CD4-positive, alpha-beta T cell treated with Interleukin-15 for 4 hours (primary cell): Measurements from ENCODE around the gene CACNG5.

Experiments used
- DNase-seq: peaks from one replicate; pipeline ENCODE4 v3.0.0-alpha.2; 2020; ENCODE audit warnings: low spot score

CACNG5 gene

DNA sequence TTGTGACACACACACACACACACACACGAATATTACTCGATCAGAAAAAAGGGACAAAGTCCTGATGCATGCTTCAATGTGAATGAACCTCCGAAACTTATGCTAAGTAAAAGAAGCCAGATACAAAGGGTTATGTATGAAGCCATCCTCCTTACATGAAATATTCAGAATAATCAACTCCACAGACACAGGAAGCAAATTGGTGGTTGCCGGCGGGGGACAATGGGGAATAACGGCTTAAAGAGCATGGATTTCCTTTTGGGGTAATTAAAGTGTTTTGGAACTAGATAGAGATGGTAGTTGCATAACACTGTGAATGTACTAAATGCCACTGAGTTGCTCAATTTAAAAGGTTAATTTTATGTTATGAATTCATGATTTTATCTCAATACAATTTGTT is 8.1 kb upstream of the CACNG5 start:
- DNase-seq: no peak

DNA sequence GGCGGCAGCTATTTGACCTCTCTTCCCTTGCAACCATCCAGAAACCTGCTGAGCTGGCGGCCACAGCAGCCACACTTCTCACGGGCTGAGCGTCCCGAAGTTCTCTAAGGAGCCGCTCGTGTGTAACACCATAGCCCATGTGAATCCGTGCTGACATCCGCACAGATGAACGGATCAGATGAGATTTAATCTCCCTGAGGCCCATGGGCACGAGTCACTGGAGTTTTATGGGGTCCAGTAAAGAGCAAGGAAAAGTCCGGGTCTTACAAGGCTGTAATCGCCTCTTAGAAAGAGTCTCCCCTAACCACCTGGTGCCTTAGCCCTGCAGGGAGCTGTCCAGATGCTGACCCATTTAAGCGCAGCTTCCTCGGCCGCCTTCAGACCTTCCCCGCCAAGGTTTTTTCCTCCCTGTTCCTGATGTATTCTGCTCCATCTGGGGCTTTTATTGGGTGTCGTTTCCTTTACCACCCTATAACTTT is 5.5 kb upstream of the CACNG5 start:
- no peak for DNase-seq

DNA sequence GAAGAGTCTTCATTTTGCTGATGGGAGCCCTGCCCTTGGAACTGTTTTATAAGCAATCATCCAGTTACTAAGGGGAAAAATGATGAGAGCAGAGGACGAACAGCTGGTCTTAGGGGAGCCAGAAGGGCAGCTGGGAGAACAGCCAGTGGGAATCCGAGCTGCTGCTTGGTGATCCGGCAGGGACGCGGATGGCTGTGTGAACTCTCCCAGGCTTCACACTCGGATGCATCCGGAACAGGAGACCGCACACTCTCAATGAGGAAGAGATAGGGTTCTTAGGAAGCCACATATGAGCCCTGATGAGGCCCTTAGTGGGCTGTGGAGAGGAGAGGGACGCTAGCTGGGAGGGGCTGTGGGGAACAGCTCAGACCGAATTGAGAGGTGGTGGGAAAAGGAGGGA is 5.0 kb upstream of the CACNG5 start:
- DNase-seq: no peak

DNA sequence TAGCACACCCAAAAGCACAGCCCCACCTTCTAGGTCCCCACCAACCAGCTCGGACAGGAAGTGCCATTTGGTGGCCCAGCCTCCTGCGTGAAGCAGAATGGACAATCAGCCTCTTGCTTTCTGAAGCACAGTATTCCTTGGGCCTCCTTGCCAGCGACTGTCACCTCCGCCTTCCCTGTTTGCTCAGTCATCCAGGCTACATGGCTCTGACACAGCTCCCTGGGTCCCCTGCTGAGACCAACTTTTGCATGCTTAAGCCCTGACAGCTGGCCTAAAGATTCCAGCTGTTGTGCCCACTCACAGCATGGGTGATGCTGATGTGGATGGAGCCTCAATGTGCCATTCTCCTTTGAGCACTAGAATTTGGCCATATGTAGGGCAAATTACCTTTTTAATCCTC is 4.5 kb upstream of the CACNG5 start:
- DNase-seq: no peak

DNA sequence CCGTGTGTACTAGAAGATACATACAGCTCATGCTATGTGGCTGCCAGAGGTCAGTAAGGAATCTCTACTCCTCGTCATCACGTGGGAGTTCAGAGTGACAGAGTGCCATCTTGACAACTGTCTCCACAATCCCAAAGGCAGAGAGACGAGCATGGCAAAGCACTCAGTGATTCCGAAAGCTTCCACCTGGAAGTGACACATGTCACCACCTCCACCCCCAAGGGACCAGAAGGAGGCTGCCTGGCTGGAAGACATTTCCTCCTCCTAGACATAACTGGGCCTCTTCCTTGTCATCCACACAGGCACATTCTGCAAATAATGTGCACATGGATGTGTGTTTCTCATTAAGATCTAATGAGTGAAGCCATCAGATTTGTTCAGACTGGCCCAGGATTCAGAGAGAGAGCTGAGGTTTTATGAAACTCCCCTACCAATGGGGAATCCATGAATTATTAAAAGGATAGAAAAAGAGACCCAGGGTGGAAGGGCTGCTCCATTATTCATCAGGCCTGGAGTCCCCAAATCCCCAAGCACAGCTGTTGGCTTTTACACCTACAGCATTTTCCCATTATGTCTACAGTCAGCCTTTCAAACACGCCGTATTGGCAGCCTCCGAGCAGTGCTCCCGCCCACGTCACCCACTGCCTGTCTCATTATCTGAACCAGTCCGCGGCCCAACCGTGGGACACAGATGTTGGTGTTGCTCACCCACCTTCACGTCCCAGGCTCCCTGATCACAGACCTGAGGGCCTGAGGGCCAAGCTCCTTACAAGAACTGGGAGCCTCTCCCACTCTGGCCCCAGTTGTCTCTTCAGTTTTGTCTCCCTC is 3.3 kb upstream of the CACNG5 start:
- DNase-seq: no peak

DNA sequence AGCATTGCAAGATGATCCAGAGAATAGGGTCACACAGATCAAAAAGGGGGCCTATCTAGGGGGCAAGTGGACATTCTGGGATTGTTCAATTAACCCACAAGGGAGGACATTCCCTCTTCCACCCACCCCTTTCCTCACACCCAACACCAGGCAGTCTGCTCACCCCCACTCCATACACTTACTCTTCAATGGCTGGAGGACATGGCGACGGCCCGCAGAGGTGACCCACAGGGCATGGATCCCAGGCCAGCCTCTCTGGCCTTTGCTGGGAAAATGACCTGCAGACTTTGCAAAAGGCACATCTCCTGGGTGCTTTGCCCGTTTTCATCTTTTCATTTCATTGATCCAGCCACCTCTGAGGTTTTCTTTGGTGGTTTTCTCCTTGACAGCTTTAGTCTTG is 1.7 kb upstream of the CACNG5 start:
- no peak for DNase-seq

DNA sequence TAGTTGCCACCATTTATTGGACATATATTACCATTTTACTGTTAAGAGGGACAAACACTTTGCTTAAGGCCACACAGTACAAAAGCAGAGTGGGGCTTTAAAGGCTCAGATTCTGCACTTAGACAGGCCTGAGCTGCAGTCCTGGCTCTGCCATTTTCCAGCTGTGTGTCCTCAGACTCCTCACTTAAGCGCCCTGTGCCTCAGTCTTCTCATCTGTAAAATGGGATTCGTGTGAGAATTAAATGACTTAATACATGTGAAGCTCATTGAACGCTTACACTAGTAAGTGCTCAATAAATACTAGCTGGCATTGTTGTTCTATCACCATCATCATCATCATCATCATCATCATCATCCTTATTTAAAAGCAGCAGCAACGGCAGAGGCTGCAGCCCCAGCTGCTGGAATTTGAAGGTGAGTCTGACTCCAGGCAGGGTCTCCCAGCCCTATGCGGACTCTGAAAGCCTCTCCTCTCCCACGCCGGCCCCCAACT is 445 bp upstream of the CACNG5 start:
- no peak for DNase-seq

DNA sequence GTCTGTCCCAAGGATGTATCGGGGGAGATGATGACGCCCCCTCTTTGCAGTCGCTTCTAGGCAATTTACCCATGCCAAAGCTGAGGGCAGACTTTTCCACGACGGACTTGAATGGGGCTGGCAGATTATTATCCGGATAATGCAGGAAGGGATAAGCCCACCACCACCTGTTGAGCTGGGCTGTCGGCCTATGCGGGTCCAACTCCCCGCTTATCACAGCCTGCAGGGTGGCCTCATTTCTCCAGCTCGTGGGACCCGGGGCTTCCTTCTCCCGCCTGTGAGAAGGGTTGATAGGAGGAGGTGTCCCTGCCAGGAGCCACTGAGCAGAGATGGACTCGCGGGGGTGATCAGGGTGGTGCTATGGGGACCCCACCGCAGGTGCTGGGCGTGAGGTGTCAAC is 559 bp downstream of the CACNG5 start:
- DNase-seq: no peak

DNA sequence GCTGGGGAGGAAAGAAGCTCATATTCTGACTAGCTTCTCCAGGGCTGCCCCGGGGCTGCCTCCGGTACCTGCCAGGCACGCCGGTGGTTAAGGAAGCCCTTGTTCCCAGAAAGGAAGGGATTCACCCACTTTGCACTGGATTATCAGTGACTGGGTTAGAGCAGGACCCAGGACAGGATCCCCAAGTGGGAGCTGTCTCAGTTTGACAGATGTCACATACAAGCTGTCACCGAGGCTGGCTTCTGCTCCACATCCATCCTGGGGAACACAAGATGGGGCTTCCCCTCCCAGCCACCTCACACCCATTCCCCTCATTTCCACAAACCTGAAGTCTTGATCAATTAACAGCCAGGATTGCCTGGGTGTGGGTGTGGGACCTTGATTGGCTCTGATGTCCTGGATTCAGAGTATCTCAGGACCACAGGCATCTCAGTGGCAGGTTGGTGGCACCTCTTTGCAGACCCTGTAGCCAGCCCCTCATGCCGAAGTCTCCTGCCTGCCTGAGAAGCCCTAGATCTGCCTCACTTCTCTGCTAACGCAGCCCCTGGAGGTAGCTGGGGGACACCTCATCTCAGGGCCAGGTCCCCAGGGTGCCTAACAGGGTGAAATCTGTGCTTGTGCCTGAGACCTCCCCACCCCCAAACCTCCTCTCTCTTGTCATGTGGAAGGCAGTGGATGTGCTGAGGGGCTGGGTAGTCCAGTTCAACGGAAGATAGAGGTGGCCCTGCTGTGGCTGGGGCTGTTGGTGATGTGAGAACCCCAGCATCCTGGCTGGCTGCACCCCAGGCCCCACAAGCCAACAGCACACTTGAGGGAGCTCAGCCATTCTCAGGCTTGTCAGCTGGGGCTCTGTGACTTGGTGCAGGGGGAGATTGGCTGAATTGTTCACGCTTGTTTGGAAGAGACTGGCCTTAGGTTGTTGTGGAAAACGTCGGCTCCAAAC is 1.4 kb downstream of the CACNG5 start:
- no peak for DNase-seq

DNA sequence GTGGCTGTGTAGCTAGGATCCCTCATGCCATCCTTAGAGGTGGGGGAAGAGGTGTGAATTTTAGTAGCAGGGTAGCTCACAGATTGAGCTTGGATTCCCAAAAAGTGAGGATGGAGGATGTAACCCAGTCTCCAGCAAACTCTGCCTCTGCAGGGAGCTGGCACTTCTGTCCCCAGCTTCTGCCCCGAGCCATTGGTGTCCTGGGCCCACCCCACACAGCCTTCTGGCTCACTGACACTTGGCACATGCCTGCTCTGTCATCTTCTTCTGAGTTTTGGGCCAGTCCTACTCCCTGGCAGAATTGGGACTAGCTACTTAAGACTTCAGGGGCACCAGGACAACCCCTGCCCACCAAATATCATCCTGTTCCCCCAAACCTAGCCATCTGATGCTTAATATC is 2.3 kb downstream of the CACNG5 start:
- DNase-seq: no peak

DNA sequence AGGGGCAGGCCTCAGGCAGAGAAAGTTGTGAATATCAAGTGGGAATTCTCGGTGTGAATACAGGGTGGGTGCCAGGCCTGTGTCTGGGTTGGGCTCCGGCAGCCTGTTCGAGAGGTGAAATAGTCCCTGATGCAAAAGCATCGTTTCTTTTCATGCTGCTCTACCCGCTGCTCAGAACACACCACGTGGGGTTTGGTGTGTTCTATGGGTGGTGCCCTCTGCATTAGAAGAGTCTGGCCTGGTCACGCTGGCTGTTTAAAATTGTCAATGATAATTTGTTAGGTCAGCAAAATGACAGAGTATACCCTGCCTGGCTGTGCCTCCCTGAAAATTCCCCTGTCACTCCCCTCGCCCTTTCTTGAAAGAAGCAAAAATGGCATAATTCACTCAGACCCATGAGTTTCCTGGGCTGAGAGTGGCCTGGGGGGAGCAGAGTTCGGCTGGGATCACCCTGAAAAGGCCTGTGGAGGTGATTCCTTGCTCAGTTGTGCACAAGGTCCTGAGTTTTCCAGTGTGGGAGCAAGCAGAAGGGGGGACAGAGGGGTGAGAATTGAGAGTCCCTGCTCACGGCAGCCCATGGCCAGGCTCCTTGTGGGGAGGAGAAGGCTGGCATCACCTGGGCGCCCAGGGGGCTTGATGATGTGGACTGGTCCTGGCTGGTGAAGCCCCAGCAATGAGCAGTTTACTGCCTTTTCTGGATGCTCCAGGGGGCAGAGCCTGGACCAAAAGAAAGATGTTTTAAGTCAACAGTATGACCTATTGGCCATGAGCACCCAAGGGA is 3.2 kb downstream of the CACNG5 start:
- no peak for DNase-seq

DNA sequence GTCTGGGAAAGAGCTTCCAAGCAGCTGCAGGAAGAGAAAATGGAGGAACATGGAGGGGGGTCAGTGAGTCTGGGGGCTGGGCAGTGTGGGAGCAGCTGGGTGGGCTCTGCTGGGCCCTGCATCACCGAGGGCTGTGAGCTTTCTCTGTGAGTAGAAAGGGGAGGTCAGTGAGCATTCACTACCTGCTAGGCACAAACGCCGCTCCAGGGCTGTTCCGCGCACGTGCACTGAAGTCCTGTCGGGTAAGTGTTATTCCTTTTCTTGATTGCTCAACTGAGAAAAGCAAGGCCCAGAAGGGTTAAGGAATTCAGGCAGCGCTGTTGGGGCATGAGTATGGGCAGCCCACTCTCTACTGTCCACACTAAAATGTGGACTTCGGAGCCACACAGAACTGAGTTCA is 4.7 kb downstream of the CACNG5 start:
- no peak for DNase-seq

DNA sequence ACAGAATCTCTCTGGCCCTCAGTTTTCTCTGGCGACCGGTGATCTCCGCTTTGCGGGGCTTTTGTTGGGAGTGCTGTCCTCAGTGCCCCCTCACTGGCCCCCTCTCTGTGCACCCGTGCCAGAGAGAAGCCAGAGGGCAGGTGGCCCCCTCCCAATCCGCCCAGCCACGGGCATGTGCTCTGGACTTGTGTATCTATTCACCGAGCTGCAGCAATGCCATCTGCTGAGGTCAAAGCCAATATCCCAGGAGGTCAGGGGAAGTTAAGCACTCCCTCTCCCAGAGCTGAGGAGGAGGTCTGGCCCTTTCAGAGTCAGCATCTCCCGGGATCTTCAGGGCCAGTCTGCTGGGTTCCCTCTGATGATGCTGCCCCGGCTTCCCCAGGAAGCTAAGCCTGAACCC is 5.1 kb downstream of the CACNG5 start:
- no peak for DNase-seq

DNA sequence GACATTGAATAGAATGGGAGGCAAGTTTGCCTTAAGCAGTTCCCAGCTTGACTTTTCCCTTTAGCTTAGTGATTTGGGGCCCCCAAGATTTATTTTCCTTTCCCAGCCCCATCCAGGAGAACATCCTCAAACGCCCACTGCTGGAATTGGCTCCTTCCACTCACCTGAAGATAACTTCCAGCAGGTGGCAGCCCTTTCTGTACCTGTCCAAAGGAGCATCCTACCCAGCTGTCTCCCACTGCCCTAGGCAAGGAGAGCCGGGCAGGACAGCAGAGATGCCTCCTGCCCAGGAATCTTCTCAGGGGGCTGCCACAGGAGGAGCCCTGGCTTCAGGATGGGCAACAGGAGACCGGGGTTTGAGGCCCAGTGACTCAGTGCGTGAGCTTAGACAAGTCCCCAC is 6.4 kb downstream of the CACNG5 start:
- DNase-seq: no peak

DNA sequence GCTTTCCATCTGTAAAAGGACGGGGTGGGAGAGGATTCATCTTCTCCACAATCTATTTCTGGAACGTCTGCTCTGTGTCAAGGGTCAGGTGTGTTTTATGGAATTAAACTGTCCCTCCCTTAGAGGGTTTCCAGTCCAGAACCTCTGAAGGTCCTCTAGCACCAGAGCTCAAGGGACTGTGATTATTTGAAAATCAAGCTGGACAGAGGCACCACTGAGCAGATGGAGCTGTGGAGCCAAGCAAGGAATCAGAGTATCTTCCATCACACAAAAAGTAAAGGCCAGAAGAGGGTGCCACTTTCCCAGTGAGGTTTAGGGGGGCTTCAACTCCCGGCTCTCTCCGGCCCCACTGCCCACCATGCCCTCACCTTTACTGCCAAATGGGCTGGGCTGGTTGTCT is 6.8 kb downstream of the CACNG5 start:
- no peak for DNase-seq

DNA sequence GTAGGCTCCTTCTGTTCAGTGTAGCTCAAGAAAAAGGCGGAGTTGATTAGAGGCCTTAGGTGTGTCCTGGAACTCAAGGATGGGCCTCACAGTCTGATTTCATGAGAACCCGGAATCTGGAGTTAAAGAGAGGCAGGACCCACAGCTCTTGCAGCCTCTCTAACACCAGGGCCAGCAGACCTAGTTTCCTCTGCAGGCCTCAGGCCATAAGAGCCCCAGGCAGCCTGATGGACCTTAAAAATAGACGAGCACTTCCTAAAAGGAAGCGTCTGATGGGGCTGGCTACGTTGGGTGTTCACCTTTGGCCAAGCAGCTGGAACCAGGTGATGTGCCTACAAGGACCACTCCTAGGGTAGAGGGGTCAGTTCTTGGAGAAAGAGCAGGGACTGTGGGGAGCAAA is 7.6 kb downstream of the CACNG5 start:
- DNase-seq: no peak

DNA sequence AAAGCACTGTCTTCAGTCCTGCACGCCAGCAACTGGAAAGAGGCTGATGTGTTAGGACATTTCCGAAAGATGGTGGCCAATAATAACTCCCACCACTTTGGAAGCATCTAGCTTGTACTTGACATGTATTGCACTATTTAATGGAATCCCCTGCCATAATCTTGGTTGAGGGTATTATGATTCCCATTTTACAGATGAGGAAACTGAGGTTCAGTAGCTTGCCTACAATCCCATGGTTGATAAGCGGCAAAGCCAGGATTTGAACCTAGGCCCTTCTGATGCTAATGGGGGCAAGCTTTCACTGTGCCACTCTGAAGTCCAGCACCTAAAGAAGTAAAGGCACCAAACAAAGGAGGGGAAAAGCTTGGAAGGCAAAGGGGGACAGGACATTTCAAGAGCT is 8.0 kb downstream of the CACNG5 start:
- no peak for DNase-seq

DNA sequence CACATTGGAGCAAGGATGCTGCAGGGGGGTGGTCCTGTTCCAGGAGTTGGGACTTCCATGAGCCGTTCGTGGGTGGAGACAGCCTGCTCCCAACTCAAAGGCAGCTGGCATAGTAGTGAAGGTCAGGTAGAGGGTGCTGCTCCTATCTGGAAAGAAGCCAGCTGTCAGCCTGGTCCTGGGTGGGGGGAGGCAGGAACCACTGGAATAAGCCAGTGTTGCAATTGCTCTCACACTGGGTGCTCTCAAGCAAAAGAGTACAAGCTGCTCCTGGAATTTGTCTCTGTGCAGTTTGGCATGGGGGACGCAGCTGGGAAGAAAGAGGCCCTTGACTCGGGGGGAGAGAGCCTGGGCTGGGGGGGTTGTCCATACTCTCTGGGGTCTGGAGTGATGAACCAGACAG is 8.7 kb downstream of the CACNG5 start:
- DNase-seq: no peak

DNA sequence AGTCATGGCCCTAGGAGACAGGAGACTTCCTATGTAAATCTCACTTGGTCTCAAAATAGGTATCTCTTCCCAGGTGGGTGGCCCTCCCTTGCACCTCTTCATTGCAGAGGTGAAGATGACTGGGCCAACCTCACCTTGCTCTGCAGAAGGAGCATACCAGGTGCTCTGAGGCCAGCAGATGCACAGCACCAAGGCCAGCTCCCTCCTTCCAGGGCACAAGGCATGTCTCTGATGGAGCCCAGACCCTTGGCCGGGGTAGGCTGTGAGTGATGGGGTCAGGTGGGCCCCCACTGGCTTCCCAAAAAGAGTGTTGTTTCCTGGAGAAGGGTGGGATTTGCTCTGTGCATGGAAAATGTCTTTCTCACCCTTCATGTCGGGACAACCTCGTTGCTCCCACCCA is 12.8 kb downstream of the CACNG5 start:
- no peak for DNase-seq

DNA sequence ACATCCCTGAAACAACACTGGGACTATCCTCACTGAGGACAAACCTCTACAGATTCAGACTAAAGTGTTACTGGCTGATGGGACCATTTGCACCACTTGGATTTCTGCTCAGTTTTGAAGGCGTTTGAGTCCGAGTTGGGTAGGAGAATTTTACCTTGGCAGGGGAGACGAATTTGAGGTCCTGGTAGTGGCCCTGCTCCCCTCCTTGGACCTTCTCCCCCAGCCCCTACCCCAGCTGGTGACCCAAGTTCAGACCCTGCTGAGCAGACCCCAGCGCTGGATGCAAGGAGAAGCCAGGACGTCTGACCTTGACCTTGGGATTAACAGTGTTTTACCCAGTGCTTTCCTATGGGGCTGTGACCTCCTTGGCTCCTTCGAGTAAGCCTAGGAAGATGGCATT is 13.6 kb downstream of the CACNG5 start:
- no peak for DNase-seq

DNA sequence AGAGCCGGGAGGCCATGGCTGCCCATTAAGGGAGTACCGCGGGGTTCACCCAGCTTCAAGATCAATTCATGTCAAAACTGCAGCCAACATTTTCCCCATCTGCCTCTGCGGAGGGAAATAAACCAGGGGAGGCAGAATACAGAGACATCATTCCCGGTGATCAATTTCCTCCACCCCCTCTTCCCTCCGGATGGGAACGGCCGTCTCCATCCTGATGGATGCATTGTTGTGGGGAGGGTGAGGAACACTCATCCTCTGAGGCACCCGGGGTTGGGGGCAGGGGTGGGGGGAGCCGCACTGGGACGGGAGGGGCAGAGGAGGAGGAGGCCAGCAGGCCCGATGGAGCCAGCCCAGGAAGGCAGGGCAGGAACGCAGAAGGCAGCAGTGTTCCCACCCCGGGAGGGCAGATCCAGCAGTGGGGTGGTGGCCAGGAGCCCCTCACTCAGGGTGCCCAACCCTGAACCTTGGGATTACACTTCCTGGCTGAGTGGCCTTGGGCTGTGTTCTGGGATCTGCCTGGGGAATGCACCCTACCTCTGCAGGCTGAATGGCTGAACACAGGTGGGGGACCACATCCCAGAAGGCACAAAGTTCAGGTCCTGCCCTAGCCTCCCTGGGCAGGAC is 14.2 kb downstream of the CACNG5 start:
- DNase-seq: no peak
